ENCODE data around the gene OR51V1. TPM values are rescaled to one million over a fixed set of nuclear protein-coding genes. Genes with fewer than 3 reads are reported as not detected.

OR51V1 gene
- total and polyA plus RNA-seq, 10 of the 15 experiments (the other 5 are each of a cell fraction or from before 2014, with no cell fraction given) = not detected

DNA sequence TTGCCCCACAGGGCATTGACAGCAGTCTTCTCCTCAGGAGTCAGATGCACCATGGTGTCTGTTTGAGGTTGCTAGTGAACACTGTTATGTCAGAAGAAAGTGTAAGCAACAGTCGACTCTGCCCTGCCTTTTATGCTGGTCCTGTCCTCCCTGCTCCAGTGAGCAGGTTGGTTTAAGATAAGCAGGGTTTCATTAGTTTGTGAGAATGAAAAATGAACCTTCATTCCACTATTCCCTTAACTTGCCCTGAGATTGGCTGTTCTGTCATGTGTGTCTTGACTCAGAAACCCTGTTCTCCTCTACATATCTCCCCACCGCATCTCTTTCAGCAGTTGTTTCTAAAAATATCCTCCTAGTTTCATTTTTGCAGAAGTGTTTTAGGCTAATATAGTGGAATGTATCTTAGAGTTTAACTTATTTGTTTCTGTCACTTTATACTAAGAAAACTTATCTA lies 33.9 kb upstream of the OR51V1 start, which contains the start of gene HBD (continued):
- TF ChIP-seq CREB1 (IDR thresholded peaks at IDR 0.05; ENCODE audit: low read depth) (no peak), GABPA (IDR thresholded peaks at IDR 0.05; ENCODE audit: low read depth) (no peak), ASH2L (IDR thresholded peaks at IDR 0.05; ENCODE audit: borderline replicate concordance, low read depth) (no peak), YY1 (IDR thresholded peaks at IDR 0.05; ENCODE audit: low read depth, low read length) (no peak), LARP7 (IDR thresholded peaks at IDR 0.05) (no peak)

DNA sequence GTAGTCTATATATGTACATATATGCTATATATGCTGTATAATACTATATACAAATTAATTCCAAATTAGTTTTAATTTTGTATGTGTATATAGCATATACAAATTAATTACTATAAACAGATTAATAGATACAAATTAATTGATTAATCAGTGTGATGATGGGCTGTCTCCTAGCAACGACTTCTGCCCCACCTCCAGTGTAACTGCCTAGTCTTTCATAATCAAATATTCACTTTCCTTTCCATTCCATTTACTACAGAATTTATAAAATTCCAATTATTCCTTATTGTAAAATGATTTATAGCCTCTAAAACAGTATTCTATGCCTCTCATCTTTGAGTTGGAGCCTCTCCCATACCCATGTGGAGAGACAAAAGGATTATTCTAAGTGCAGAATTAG lies 32.8 kb upstream of the OR51V1 start:
- ATAC-seq (no peak), FAIRE-seq (no peak), DNase-seq (ENCODE audit: low read depth, low spot score) (no peak)
- POLR2A ChIA-PET = no interaction called here
- H3K27ac ChIP-seq (ENCODE audit: control insufficient read depth, insufficient read depth) = no peak overlapping the region
- no peaks in the 10 kb centered on the region for H3K79me2 ChIP-seq (ENCODE audit: control insufficient read depth, insufficient read depth, low read length)
- no peak overlapping the region for H3K4me2 ChIP-seq (ENCODE audit: control insufficient read depth, insufficient read depth)
- H3K9me3 ChIP-seq (replicated peaks; ENCODE audit: control insufficient read depth, insufficient read depth, low read length) = no peaks in the 10 kb centered on the region
- RAD21 ChIA-PET (ENCODE audit: unreplicated experiment) = no interaction called here
- H3K4me3 ChIP-seq = no peak overlapping the region
- intact Hi-C loops (cut with micrococcal nuclease; ENCODE audit: unreplicated experiment) (no loop called here), in situ Hi-C loops (cut with MboI) (no loop called here)
- 0% methylated on average over 1 of the region's 1 CpG for WGBS (ENCODE audit: insufficient coverage, insufficient replicate concordance, low lambda C conversion rate, missing lambda C conversion rate)
- no peak overlapping the region for H3K9ac ChIP-seq (ENCODE audit: control insufficient read depth, insufficient read depth, low read length)
- H3K27me3 ChIP-seq (replicated peaks in 1 of 2; ENCODE audit: control insufficient read depth in 2 of 2, insufficient read depth in 2 of 2, low read length in 1 of 2) = no peaks in the 10 kb centered on the region
- CTCF ChIA-PET = no interaction called here
- SMC1A ChIA-PET (ENCODE audit: uncharacterized antibody, unreplicated experiment) = no interaction called here
- H3K36me3 ChIP-seq (ENCODE audit: control insufficient read depth in 2 of 2, insufficient read depth in 2 of 2, low read length in 1 of 2) = no peaks in the 10 kb centered on the region
- no TSS peak for BruUV-seq (replicated peaks)
- H3K4me1 ChIP-seq (ENCODE audit: control insufficient read depth, insufficient read depth, low read length) = no peaks in the 10 kb centered on the region; the same call in 1 of the 2 replicates
- H4K20me1 ChIP-seq (ENCODE audit: control insufficient read depth, insufficient read depth) = no peaks in the 10 kb centered on the region
- no peak overlapping the region for H2AFZ ChIP-seq (ENCODE audit: control insufficient read depth, low read depth, low read length)
- no peak for TF ChIP-seq RAD51 (IDR thresholded peaks at IDR 0.05)
- no peak for TF ChIP-seq SPI1 (IDR thresholded peaks at IDR 0.05; ENCODE audit: borderline replicate concordance, insufficient read depth, low read depth, low read length)
- TF ChIP-seq, protein P1, sequence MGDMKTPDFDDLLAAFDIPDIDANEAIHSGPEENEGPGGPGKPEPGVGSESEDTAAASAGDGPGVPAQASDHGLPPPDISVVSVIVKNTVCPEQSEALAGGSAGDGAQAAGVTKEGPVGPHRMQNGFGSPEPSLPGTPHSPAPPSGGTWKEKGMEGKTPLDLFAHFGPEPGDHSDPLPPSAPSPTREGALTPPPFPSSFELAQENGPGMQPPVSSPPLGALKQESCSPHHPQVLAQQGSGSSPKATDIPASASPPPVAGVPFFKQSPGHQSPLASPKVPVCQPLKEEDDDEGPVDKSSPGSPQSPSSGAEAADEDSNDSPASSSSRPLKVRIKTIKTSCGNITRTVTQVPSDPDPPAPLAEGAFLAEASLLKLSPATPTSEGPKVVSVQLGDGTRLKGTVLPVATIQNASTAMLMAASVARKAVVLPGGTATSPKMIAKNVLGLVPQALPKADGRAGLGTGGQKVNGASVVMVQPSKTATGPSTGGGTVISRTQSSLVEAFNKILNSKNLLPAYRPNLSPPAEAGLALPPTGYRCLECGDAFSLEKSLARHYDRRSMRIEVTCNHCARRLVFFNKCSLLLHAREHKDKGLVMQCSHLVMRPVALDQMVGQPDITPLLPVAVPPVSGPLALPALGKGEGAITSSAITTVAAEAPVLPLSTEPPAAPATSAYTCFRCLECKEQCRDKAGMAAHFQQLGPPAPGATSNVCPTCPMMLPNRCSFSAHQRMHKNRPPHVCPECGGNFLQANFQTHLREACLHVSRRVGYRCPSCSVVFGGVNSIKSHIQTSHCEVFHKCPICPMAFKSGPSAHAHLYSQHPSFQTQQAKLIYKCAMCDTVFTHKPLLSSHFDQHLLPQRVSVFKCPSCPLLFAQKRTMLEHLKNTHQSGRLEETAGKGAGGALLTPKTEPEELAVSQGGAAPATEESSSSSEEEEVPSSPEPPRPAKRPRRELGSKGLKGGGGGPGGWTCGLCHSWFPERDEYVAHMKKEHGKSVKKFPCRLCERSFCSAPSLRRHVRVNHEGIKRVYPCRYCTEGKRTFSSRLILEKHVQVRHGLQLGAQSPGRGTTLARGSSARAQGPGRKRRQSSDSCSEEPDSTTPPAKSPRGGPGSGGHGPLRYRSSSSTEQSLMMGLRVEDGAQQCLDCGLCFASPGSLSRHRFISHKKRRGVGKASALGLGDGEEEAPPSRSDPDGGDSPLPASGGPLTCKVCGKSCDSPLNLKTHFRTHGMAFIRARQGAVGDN (IDR thresholded peaks at IDR 0.05) = no peak
- TF ChIP-seq NFXL1 (IDR thresholded peaks at IDR 0.05; ENCODE audit: borderline replicate concordance) = no peak
- no peak for TF ChIP-seq SUPT20H (IDR thresholded peaks at IDR 0.05; ENCODE audit: borderline replicate concordance, control insufficient read depth, low read depth, low read length)
- no peak for TF ChIP-seq KDM1A (IDR thresholded peaks at IDR 0.05; ENCODE audit: borderline replicate concordance)
- TF ChIP-seq, protein P2, sequence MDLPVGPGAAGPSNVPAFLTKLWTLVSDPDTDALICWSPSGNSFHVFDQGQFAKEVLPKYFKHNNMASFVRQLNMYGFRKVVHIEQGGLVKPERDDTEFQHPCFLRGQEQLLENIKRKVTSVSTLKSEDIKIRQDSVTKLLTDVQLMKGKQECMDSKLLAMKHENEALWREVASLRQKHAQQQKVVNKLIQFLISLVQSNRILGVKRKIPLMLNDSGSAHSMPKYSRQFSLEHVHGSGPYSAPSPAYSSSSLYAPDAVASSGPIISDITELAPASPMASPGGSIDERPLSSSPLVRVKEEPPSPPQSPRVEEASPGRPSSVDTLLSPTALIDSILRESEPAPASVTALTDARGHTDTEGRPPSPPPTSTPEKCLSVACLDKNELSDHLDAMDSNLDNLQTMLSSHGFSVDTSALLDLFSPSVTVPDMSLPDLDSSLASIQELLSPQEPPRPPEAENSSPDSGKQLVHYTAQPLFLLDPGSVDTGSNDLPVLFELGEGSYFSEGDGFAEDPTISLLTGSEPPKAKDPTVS (IDR thresholded peaks at IDR 0.05; ENCODE audit: low read depth, low read length) = no peak
- no peak for TF ChIP-seq SMARCA5 (IDR thresholded peaks at IDR 0.05)
- TF ChIP-seq, protein P3, sequence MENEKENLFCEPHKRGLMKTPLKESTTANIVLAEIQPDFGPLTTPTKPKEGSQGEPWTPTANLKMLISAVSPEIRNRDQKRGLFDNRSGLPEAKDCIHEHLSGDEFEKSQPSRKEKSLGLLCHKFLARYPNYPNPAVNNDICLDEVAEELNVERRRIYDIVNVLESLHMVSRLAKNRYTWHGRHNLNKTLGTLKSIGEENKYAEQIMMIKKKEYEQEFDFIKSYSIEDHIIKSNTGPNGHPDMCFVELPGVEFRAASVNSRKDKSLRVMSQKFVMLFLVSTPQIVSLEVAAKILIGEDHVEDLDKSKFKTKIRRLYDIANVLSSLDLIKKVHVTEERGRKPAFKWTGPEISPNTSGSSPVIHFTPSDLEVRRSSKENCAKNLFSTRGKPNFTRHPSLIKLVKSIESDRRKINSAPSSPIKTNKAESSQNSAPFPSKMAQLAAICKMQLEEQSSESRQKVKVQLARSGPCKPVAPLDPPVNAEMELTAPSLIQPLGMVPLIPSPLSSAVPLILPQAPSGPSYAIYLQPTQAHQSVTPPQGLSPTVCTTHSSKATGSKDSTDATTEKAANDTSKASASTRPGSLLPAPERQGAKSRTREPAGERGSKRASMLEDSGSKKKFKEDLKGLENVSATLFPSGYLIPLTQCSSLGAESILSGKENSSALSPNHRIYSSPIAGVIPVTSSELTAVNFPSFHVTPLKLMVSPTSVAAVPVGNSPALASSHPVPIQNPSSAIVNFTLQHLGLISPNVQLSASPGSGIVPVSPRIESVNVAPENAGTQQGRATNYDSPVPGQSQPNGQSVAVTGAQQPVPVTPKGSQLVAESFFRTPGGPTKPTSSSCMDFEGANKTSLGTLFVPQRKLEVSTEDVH (IDR thresholded peaks at IDR 0.05; ENCODE audit: low read depth, partially characterized antibody) = no peak
- TF ChIP-seq POLR2AphosphoS2 (IDR thresholded peaks at IDR 0.05; ENCODE audit: low read depth, low read length) = no peak
- TF ChIP-seq TCF7 (IDR thresholded peaks at IDR 0.05; ENCODE audit: borderline replicate concordance) = no peak
